GM12878 (cell line): ENCODE measurements around the gene STPG3. TPM values are rescaled to one million over a fixed set of nuclear protein-coding genes. Genes with fewer than 3 reads are reported as not detected.

Experiments used
- ATAC-seq: fragments of 200-7000 bp; cut with Tn5 transposase; 3 replicates; pipeline ENCODE4 v1.9.1; 2020; ENCODE audit warnings: mild to moderate bottlenecking, moderate library complexity
- BruUV-seq: library from RNA; stranded (reverse); fragments of 400-500 nt; replicated peaks from 2 replicates; lab custom pipeline; 2021; lab: Mats Ljungman, UMichigan
- CTCF ChIA-PET: fragments of 300-600 bp; sonication (Branson Sonifier 250); formaldehyde crosslinking; extraction: SDS; loops from one replicate; lab custom pipeline; 2021; ENCODE audit warnings: inconsistent platforms; lab: Yijun Ruan, JAX
- POLR2A ChIA-PET: fragments of 350-600 bp; formaldehyde crosslinking; extraction: SDS; loops from one replicate; lab custom pipeline; 2021; ENCODE audit warnings: inconsistent platforms; lab: Charles Lee
- RAD21 ChIA-PET: fragments of 300-600 bp; sonication (Branson Sonifier 250); formaldehyde crosslinking; loops from one replicate; lab custom pipeline; 2023; ENCODE audit warnings: antibody characterized with exemption; ENCODE audit not compliant: unreplicated experiment; lab: Charles Lee
- SMC1A ChIA-PET: fragments of 300-600 bp; sonication (Branson Sonifier 250); formaldehyde crosslinking; loops from one replicate; lab custom pipeline; 2023; ENCODE audit not compliant: unreplicated experiment, uncharacterized antibody; lab: Charles Lee
- DNase-seq: peaks from one replicate; pipeline ENCODE4 v3.0.0-alpha.2; 2011; ENCODE audit warnings: low read depth, low spot score
- FAIRE-seq: peaks from 3 replicates; lab custom pipeline; 2011; peaks lifted over from hg19 to GRCh38; lab: Jason Lieb, UNC
- H2AFZ ChIP-seq: 2 replicates; pipeline ENCODE4 v1.6.0; 2011; ENCODE audit warnings: low read depth, low read length, control low read depth; ENCODE audit not compliant: control insufficient read depth
- H3K27ac ChIP-seq: 2 replicates; pipeline ENCODE4 v1.5.1; 2011; ENCODE audit warnings: control low read depth; ENCODE audit not compliant: control insufficient read depth, insufficient read depth
- H3K27me3 ChIP-seq, 2 experiments: replicated peaks in 1 of 2; 2 replicates each; pipeline versions ENCODE4 v1.6.0 to v1.6.1; 2011; ENCODE audit warnings: low read length in 1 of 2; ENCODE audit not compliant: control insufficient read depth in 2 of 2, insufficient read depth in 2 of 2
- H3K36me3 ChIP-seq, 2 experiments: 2 replicates each; pipeline ENCODE4 v1.5.1; 2011; ENCODE audit warnings: low read length in 1 of 2; ENCODE audit not compliant: control insufficient read depth in 2 of 2, insufficient read depth in 2 of 2
- H3K4me1 ChIP-seq: 2 replicates; pipeline ENCODE4 v1.6.1; 2011; ENCODE audit warnings: mild to moderate bottlenecking, low read length, moderate library complexity, mixed read lengths; ENCODE audit not compliant: control insufficient read depth, insufficient read depth
- H3K4me2 ChIP-seq: 2 replicates; pipeline ENCODE4 v1.6.0; 2011; ENCODE audit warnings: control low read depth; ENCODE audit not compliant: control insufficient read depth, insufficient read depth
- H3K4me3 ChIP-seq: fragments of 200-600 bp; sonication (generic); 2 replicates; pipeline ENCODE4 v1.5.1; 2016
- H3K79me2 ChIP-seq: 2 replicates; pipeline ENCODE4 v1.6.0; 2011; ENCODE audit warnings: low read length; ENCODE audit not compliant: control insufficient read depth, insufficient read depth
- H3K9ac ChIP-seq: 2 replicates; pipeline ENCODE4 v1.8.0; 2011; ENCODE audit warnings: low read length, control low read depth, mixed read lengths; ENCODE audit not compliant: control insufficient read depth, insufficient read depth
- H3K9me3 ChIP-seq: replicated peaks from 3 replicates; pipeline ENCODE4 v1.5.1; 2011; ENCODE audit warnings: mild to moderate bottlenecking, low read length; ENCODE audit not compliant: control insufficient read depth, insufficient read depth
- H4K20me1 ChIP-seq: 2 replicates; pipeline ENCODE4 v1.6.0; 2011; ENCODE audit not compliant: control insufficient read depth, insufficient read depth
- CREB1 ChIP-seq: IDR thresholded peaks from 2 replicates; pipeline ENCODE4 v1.6.1; 2012; ENCODE audit warnings: low read depth, mild to moderate bottlenecking, inconsistent platforms
- MEF2B ChIP-seq: fragments of 450-650 bp; IDR thresholded peaks from 2 replicates; pipeline ENCODE4 v1.6.1; 2018; ENCODE audit warnings: mild to moderate bottlenecking, moderate library complexity; ENCODE audit not compliant: partially characterized antibody, poor library complexity, severe bottlenecking
- NR2F1 ChIP-seq: fragments of 450-650 bp; conservative IDR thresholded peaks from 2 replicates; pipeline ENCODE4 v1.6.1; 2017; ENCODE audit warnings: mild to moderate bottlenecking
- RELA ChIP-seq: fragments of 450-650 bp; IDR thresholded peaks from 2 replicates; pipeline ENCODE4 v1.8.0; 2014; ENCODE audit warnings: borderline replicate concordance; ENCODE audit not compliant: partially characterized antibody
- ZNF24 ChIP-seq: fragments of 450-650 bp; IDR thresholded peaks from 2 replicates; pipeline ENCODE4 v1.6.1; 2017; ENCODE audit warnings: antibody characterized with exemption, mild to moderate bottlenecking
- WGBS: methylation state at CpG from one replicate; pipeline ENCODE4 v1.1.6; 2016; ENCODE audit warnings: low lambda C conversion rate; ENCODE audit not compliant: insufficient replicate concordance, insufficient coverage; ENCODE audit errors: missing lambda C conversion rate; 5-methylcytosine and 5-hydroxymethylcytosine counted together
- in situ Hi-C: fragments of 300-500 bp; cut with MboI; formaldehyde crosslinking; loops from 9 replicates; pipeline ENCODE4 v1.14.3; 2018; ENCODE audit warnings: mixed read lengths
- intact Hi-C: fragments of 100-400 bp; cut with micrococcal nuclease; formaldehyde crosslinking; loops from one replicate; pipeline ENCODE4 v1.14.2; 2022; ENCODE audit not compliant: unreplicated experiment
- polyA plus RNA-seq, 11 experiments: library from polyadenylated mRNA; depleted of rRNA in 4 of 11; unstranded in 6 of 11; stranded (reverse) in 5 of 11; fragments of >200 nt; fragmentation: Nextera tagmentation in 4 of 11; fragmentation: Illumina TruSeq in 1 of 11; extraction: Ambion mirVana in 4 of 11; extraction: Trizol in 1 of 11; gene quantifications; 1 replicate in 1 of 11; 2 replicates in 10 of 11; pipeline versions ENCODE4 v1.2.1 to v1.2.3, GENCODE V29; 2011 to 2016; ENCODE audit warnings: inconsistent platforms in 2 of 11, missing spikeins in 2 of 11, low read depth in 1 of 11
- total RNA-seq, 4 experiments: library from RNA; depleted of rRNA in 3 of 4; stranded (reverse); fragments of >200 nt in 3 of 4; fragmentation: Illumina TruSeq in 1 of 4; extraction: Trizol in 1 of 4; gene quantifications; 2 replicates each; pipeline versions ENCODE4 v1.2.1 to v1.2.3, GENCODE V29; 2013 to 2021
- TF ChIP-seq, protein P1 (sequence below): IDR thresholded peaks from 2 replicates; pipeline ENCODE4 v1.6.1; 2011; ENCODE audit warnings: mild to moderate bottlenecking, low read depth, low read length, moderate library complexity; ENCODE audit not compliant: insufficient replicate concordance
- TF ChIP-seq, protein P2 (sequence below): fragments of 450-650 bp; IDR thresholded peaks from 2 replicates; pipeline ENCODE4 v1.6.1; 2017; ENCODE audit warnings: mild to moderate bottlenecking, moderate library complexity
- TF ChIP-seq, protein P3 (sequence below): fragments of 450-650 bp; IDR thresholded peaks from 2 replicates; pipeline ENCODE4 v1.6.1; 2016; ENCODE audit warnings: mild to moderate bottlenecking
- TF ChIP-seq, protein P4 (sequence below): fragments of 450-650 bp; IDR thresholded peaks from 2 replicates; pipeline ENCODE4 v1.6.1; 2016; ENCODE audit warnings: mild to moderate bottlenecking

The STPG3 gene
- total and polyA plus RNA-seq, 10 of the 15 experiments (the other 5 are each of a cell fraction or from before 2014, with no cell fraction given): not detected

DNA sequence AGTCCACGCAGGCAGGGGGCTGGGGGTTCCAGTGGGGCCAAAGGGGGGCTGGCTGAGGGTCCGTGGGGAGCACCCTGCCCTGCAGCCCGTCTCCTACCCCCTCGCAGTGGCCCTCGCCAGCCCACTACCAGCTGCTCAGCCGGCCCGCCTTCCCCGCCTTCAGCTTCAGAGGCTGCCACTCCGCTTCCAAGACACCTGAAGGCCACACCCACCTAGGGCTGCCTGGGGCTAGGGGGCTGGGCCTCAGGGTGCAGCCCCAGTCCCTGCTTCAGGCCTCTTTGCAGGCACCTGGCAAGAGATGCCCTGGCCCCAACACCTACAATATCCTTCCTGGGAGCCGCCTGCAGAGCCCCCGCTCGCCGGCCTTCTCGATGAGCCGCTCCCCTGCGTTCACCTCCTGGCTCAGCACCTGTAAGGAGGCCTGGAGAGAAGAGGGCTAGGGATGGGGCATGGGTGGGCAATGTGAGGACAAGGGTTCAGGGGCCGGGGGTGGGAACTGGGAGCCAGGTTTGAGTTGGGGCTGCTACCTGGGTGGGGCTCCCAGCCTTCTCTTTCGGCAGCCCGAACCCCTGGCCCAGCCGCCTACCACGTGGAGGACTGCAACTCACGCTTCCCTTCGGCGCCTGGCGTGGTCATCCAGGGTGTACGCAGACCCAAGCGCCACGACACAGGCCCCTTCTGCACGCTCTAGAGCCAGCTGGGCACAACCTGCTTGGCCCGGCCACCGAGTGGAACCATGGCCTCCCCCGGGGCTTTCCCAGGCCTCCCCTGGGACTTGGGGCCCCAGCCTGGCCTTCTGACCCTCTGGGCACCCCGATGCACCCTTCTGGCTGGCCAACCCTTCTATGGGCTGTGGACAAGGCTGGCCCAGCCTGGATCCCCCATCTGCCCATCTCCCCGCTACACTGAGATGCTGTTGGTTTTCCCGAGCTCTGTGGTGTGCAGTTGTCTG lies 1.7 kb downstream of the STPG3 start:
- 55% methylated on average over 30 of the region's 35 CpGs for WGBS
- CTCF ChIA-PET: interaction anchor here (1.1 to 1.7 kb wide), 4 partner anchors 11 to 25 kb away, joined by 3 to 6 read pairs (median 3); partner anchors contain the start of gene TOR4A

More for the DNA sequence above, 1.7 kb downstream of the STPG3 start:
- no peaks in the 10 kb centered on the region for H3K9me3 ChIP-seq
- in situ Hi-C loops (no loop called here), intact Hi-C loops (no loop called here)
- RAD21 ChIA-PET: interaction anchor here (1.8 kb wide), 1 partner anchor 25 kb away, joined by 6 read pairs; the partner anchor contains the start of gene TOR4A
- SMC1A ChIA-PET: interaction anchor here (0.9 kb wide), 1 partner anchor 12 kb away, joined by 4 read pairs; the partner anchor contains the start of gene TUBB4B
- H3K4me2 ChIP-seq: no peak overlapping the region
- no peak overlapping the region for H3K4me3 ChIP-seq
- H3K79me2 ChIP-seq: peaks cover 18% of the 10 kb centered on the region
- POLR2A ChIA-PET: interaction anchor here (0.5 to 6.2 kb wide), 2 partner anchors 12 to 157 kb away, joined by 4 to 112 read pairs; partner anchors contain the start of gene TUBB4B
- H3K27ac ChIP-seq: no peak overlapping the region
- no peak overlapping the region for H3K9ac ChIP-seq
- no peaks in the 10 kb centered on the region for H4K20me1 ChIP-seq
- FAIRE-seq (no peak), ATAC-seq (peak; percentile 38), DNase-seq (no peak)
- peaks cover 0 to 2% of the 10 kb centered on the region in 2 experiments; a peak in 1 of 4 replicates for H3K36me3 ChIP-seq
- peaks cover 14% of the 10 kb centered on the region for H3K4me1 ChIP-seq
- no peaks in the 10 kb centered on the region for H3K27me3 ChIP-seq
- no peak overlapping the region for H2AFZ ChIP-seq
- TF ChIP-seq, protein P1, sequence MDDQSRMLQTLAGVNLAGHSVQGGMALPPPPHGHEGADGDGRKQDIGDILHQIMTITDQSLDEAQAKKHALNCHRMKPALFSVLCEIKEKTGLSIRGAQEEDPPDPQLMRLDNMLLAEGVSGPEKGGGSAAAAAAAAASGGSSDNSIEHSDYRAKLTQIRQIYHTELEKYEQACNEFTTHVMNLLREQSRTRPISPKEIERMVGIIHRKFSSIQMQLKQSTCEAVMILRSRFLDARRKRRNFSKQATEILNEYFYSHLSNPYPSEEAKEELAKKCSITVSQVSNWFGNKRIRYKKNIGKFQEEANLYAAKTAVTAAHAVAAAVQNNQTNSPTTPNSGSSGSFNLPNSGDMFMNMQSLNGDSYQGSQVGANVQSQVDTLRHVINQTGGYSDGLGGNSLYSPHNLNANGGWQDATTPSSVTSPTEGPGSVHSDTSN: peak; percentile 51
- peak; percentile 35 for TF ChIP-seq RELA
- TF ChIP-seq NR2F1: peak; percentile 87
- no peak for TF ChIP-seq CREB1
- TF ChIP-seq, protein P2, sequence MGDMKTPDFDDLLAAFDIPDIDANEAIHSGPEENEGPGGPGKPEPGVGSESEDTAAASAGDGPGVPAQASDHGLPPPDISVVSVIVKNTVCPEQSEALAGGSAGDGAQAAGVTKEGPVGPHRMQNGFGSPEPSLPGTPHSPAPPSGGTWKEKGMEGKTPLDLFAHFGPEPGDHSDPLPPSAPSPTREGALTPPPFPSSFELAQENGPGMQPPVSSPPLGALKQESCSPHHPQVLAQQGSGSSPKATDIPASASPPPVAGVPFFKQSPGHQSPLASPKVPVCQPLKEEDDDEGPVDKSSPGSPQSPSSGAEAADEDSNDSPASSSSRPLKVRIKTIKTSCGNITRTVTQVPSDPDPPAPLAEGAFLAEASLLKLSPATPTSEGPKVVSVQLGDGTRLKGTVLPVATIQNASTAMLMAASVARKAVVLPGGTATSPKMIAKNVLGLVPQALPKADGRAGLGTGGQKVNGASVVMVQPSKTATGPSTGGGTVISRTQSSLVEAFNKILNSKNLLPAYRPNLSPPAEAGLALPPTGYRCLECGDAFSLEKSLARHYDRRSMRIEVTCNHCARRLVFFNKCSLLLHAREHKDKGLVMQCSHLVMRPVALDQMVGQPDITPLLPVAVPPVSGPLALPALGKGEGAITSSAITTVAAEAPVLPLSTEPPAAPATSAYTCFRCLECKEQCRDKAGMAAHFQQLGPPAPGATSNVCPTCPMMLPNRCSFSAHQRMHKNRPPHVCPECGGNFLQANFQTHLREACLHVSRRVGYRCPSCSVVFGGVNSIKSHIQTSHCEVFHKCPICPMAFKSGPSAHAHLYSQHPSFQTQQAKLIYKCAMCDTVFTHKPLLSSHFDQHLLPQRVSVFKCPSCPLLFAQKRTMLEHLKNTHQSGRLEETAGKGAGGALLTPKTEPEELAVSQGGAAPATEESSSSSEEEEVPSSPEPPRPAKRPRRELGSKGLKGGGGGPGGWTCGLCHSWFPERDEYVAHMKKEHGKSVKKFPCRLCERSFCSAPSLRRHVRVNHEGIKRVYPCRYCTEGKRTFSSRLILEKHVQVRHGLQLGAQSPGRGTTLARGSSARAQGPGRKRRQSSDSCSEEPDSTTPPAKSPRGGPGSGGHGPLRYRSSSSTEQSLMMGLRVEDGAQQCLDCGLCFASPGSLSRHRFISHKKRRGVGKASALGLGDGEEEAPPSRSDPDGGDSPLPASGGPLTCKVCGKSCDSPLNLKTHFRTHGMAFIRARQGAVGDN: no peak
- no peak for TF ChIP-seq ZNF24
- TF ChIP-seq, protein P3, sequence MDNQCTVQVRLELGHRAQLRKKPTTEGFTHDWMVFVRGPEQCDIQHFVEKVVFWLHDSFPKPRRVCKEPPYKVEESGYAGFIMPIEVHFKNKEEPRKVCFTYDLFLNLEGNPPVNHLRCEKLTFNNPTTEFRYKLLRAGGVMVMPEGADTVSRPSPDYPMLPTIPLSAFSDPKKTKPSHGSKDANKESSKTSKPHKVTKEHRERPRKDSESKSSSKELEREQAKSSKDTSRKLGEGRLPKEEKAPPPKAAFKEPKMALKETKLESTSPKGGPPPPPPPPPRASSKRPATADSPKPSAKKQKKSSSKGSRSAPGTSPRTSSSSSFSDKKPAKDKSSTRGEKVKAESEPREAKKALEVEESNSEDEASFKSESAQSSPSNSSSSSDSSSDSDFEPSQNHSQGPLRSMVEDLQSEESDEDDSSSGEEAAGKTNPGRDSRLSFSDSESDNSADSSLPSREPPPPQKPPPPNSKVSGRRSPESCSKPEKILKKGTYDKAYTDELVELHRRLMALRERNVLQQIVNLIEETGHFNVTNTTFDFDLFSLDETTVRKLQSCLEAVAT: 0 out of 2 replicates have a peak, but pooled peaks have one; percentile 19
- peak; percentile 88 for TF ChIP-seq MEF2B
- TF ChIP-seq, protein P4, sequence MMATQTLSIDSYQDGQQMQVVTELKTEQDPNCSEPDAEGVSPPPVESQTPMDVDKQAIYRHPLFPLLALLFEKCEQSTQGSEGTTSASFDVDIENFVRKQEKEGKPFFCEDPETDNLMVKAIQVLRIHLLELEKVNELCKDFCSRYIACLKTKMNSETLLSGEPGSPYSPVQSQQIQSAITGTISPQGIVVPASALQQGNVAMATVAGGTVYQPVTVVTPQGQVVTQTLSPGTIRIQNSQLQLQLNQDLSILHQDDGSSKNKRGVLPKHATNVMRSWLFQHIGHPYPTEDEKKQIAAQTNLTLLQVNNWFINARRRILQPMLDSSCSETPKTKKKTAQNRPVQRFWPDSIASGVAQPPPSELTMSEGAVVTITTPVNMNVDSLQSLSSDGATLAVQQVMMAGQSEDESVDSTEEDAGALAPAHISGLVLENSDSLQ: peak; percentile 73
- BruUV-seq: no TSS peak
